GDM1 (cell line): ENCODE measurements around the gene PXDN.
A peak's percentile ranks its signal among the peaks of the same experiment; 100 is the strongest.

ENCODE experiments used
- DNase-seq: peaks from one replicate; lab custom pipeline; 2025; lab: John Stamatoyannopoulos, UW

Gene PXDN

GRCh38 chr2:1754461-1755170 lies 10.3 kb upstream of the PXDN start:
- no peak for DNase-seq

- no peak for DNase-seq
Measured at GRCh38 chr2:1754046-1754445, 9.7 kb upstream of the PXDN start.

GRCh38 chr2:1752751-1753150 lies 8.4 kb upstream of the PXDN start:
- DNase-seq: no peak

GRCh38 chr2:1751767-1752725 lies 7.7 kb upstream of the PXDN start:
- DNase-seq: no peak

- peak; percentile 42 for DNase-seq
Measured at GRCh38 chr2:1750933-1751766, 6.8 kb upstream of the PXDN start.

- DNase-seq: no peak
Measured at GRCh38 chr2:1750270-1750932, 6.1 kb upstream of the PXDN start.

- DNase-seq: no peak
Measured at GRCh38 chr2:1749489-1750119, 5.3 kb upstream of the PXDN start.

- DNase-seq: no peak
Measured at GRCh38 chr2:1748741-1749488, 4.6 kb upstream of the PXDN start.

- no peak for DNase-seq
Measured at GRCh38 chr2:1748176-1748740, 3.9 kb upstream of the PXDN start.

GRCh38 chr2:1747065-1747941 lies 3.0 kb upstream of the PXDN start:
- no peak for DNase-seq

GRCh38 chr2:1746174-1747064 lies 2.1 kb upstream of the PXDN start:
- no peak for DNase-seq

- no peak for DNase-seq
Measured at GRCh38 chr2:1745171-1746023, 1.1 kb upstream of the PXDN start.

GRCh38 chr2:1744151-1744445 lies 217 bp downstream of the PXDN start:
- no peak for DNase-seq

GRCh38 chr2:1743396-1744150 lies 742 bp downstream of the PXDN start:
- DNase-seq: no peak

GRCh38 chr2:1742681-1743395 lies 1.5 kb downstream of the PXDN start:
- no peak for DNase-seq

GRCh38 chr2:1742301-1742680 lies 2.0 kb downstream of the PXDN start:
- no peak for DNase-seq
